ENCODE measurements around the gene RABEP2.
"Not testable (repeated sequence)": the region's sequence is repeated elsewhere in the genome, so short reads cannot be mapped to it uniquely, and the experiment has no call there.

Gene RABEP2

DNA sequence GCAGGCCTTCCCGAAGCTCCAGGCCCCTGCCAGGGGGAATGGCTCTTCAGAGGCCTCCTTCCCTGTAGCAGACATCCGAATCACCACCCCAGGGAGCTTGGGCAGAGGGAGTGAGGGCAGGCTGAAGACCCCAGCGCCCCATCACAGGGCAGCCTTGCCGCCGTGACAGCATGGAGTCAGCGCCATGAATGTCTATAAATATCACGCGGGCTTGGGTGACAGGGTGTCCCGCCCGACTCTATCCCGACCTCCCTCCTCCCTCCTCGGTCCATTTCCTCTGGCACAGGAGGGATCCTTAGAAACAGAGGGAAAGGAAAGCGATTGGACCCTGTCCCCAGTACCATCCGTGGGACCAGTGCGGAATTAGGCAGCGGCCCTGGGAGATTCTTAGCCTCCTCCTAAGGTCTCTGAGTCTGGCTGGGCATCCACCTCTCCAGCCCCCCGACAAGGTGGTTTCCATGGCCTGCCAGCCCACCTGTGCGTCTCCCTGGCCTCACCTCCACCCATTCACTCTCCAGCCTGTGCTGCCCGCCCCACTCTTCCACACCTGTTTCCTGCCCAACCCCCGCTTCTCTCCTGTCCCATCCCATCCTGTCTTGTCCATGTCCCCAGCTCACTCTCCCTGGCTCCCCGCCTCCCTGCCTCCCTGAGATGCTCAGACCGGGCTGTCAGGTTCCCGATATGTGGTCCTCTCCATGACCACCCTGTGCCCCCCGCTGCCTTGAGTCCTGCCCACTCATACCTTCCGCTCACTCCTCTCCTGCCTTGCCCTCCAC, 41.6 kb downstream of the RABEP2 start:
- Mint-ChIP-seq H3K9me3 (no peaks in the 10 kb centered on the region), H3K4me3 (peak overlapping the region; percentile 2), H3K4me1 (peaks cover 17% of the 10 kb centered on the region), H3K27ac (no peak overlapping the region), H3K36me3 (no peaks in the 10 kb centered on the region), H3K27me3 (peaks cover 15% of the 10 kb centered on the region)
- no peak for DNase-seq (ENCODE audit: low spot score in 2 of 2)
- ATAC-seq (ENCODE audit: low read depth): no peak

DNA sequence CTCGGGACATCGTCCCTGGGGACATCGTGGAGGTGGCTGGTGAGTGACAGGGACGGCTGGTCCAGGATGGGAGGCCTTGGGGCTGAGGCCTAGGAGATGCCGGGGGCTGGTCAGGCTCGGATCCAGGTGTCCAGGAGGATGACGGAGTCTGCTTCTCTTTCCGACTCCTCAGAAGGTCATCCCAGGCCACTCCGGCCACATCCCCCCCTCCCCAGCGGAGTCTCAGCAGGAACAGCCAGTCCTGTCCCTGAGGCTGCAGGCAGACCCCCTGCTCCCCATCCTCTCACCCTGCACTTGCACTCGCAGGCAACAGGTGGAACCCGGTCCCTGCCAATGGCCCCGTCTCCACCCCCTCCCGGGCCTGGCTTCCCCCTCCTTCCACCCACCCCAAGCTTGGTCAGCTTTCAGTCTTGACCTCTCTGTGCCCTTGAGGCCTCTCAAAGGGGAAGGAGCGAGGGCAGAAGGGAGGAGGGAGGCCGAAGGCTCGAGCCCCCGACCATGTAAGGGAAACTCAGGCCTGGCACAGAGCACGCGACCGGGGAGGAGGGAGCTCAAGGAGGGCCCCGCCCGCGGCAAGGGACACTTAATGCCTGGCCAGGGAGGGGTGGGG, 42.4 kb downstream of the RABEP2 start:
- DNase-seq (ENCODE audit: low spot score in 2 of 2) (no peak), ATAC-seq (ENCODE audit: low read depth) (no peak)
- no peak overlapping the region for H3K4me3 Mint-ChIP-seq
- no peaks in the 10 kb centered on the region for H3K36me3 Mint-ChIP-seq
- H3K27ac Mint-ChIP-seq: no peak overlapping the region
- peaks cover 19% of the 10 kb centered on the region for H3K4me1 Mint-ChIP-seq
- H3K9me3 Mint-ChIP-seq: no peaks in the 10 kb centered on the region
- H3K27me3 Mint-ChIP-seq: peaks cover 17% of the 10 kb centered on the region

DNA sequence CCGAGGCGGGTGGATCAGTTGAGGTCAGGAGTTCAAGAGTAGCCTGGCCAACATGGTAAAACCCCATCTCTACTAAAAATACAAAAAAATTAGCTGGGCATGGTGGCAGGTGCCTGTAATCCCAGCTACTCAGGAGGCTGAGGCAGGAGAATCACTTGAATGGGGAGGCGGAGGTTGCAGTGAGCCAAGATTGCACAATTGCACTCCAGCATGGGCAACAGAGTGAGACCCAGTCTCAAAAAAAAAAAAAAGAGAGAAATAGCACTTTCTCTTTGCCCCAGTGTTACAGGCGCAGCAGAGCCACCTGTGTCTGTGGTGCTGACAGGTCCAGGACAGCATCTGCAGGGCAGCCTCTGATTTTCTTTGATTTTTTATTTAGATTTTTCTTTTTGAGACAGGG, 43.5 kb downstream of the RABEP2 start:
- Mint-ChIP-seq H3K4me3 (peak overlapping the region; percentile 83), H3K27me3 (peaks cover 17% of the 10 kb centered on the region), H3K4me1 (peaks cover 19% of the 10 kb centered on the region)
- H3K9me3 Mint-ChIP-seq; H3K36me3 Mint-ChIP-seq; DNase-seq (ENCODE audit: low spot score in 2 of 2); H3K27ac Mint-ChIP-seq; ATAC-seq (ENCODE audit: low read depth): not testable (repeated sequence)

DNA sequence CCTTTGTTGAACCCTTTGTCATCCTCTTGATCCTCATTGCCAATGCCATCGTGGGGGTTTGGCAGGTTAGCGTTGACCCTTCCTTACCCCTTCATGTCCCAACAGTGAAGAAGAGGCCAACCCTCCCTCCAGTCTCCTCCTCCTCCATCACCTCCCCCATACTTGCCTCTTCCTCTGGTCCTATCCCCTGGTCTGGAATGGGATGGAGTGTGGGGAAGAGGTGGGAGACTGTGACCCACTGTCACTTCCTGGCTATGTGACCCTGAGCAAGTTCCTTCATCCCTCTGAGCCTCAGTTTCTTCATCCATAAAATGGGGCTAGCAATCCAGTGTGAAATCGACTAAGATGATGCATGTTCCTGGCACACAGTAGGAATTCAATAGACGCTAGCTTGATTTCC, 44.1 kb downstream of the RABEP2 start:
- no peaks in the 10 kb centered on the region for H3K9me3 Mint-ChIP-seq
- peak overlapping the region; percentile 83 for H3K4me3 Mint-ChIP-seq
- no peaks in the 10 kb centered on the region for H3K36me3 Mint-ChIP-seq
- DNase-seq (ENCODE audit: low spot score in 2 of 2) (no peak), ATAC-seq (ENCODE audit: low read depth) (no peak)
- no peak overlapping the region for H3K27ac Mint-ChIP-seq
- peaks cover 17% of the 10 kb centered on the region for H3K27me3 Mint-ChIP-seq
- peaks cover 19% of the 10 kb centered on the region for H3K4me1 Mint-ChIP-seq

DNA sequence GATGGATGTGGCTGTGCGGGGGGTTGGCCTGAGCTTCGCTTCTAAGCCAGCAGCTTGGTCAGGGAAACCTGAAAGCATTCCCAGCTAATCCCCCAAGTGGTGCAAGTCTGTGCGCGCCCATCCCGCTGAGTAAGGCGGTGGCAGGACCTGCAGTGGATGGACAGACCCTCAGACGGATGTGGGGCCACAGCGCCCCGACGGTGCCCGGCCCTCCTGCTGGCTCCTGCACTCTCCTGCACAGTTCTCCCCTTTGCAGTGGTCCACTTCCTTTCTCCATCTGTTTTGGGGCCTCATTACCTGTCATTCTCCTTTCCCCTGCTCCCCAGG, 44.5 kb downstream of the RABEP2 start:
- H3K27me3 Mint-ChIP-seq: peaks cover 17% of the 10 kb centered on the region
- DNase-seq (ENCODE audit: low spot score in 2 of 2) (no peak), ATAC-seq (ENCODE audit: low read depth) (no peak)
- H3K9me3 Mint-ChIP-seq: no peaks in the 10 kb centered on the region
- peaks cover 19% of the 10 kb centered on the region for H3K4me1 Mint-ChIP-seq
- H3K27ac Mint-ChIP-seq: no peak overlapping the region
- H3K36me3 Mint-ChIP-seq: no peaks in the 10 kb centered on the region
- H3K4me3 Mint-ChIP-seq: peak overlapping the region; percentile 83

DNA sequence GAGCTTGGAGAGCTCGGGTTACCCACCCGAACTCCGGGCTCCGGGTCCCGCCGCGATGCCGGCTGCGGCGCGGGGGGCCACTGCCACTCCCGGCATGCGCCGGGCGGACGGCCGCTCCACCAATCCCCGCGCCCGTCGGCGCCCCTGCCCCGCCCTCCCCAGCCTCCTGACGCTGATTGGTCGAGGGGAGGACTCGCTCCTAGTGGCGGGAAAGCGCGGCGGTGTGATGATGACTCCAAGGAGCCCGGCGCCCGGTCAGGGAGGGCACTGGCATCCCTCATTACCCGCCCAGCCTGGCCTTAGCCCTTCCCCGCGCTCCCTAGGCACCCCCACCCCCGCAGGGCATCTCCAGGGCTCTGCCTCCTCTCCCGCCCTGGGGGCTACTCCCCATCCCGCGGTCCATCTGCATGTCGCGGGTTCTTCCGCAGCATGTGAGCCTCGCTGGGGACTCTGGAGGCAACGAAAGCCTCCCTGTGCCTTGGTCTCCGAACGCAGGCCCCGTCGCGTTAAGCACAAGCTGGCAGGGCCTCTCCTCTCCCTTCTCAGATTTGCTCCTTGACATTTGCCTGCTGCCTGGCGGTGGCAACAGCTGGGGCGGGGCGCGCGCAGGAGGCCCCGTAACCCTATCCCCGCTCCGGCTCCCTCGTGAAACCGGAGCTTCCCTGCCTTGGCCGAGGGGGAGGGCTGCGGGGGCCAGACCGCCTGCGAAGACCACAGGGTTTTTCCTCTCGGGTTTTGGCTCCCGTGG, 45.0 kb downstream of the RABEP2 start:
- DNase-seq (ENCODE audit: low spot score in 2 of 2): peak; percentile 64 to 68
- peaks cover 2% of the 10 kb centered on the region for H3K36me3 Mint-ChIP-seq
- no peak overlapping the region for H3K27ac Mint-ChIP-seq
- H3K27me3 Mint-ChIP-seq: peaks cover 17% of the 10 kb centered on the region
- no peaks in the 10 kb centered on the region for H3K9me3 Mint-ChIP-seq
- H3K4me1 Mint-ChIP-seq: peaks cover 19% of the 10 kb centered on the region
- peak; percentile 98 for ATAC-seq (ENCODE audit: low read depth)
- peak overlapping the region; percentile 87 for H3K4me3 Mint-ChIP-seq

DNA sequence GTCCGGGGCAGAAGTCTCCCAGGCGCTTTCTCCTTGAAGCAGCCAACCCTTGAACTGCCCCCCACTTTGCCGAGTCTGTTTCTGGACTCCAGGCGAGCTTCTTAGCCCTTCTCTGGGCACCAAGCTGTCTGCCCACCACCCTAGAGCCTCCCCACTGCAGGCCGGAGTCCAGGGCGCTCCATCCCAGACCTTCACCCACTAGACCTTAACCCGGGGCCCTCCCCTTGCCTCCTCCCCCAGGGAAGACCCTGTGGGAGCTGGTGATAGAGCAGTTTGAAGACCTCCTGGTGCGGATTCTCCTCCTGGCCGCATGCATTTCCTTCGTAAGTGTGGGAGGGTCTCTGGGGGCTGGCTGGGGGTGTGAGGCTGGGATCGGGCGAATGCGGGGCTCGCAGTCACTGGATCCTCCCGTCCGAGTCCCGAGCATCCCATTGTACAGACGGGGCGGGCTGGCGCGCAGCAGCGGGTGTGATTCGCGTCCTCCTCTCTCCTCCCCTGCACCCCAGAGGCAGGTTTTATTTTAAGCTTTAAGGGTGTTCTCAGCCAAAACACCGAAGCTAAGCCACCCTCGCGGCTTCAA, 45.7 kb downstream of the RABEP2 start:
- peak overlapping the region; percentile 87 for H3K4me3 Mint-ChIP-seq
- peaks cover 19% of the 10 kb centered on the region for H3K4me1 Mint-ChIP-seq
- DNase-seq (ENCODE audit: low spot score in 2 of 2) (no peak), ATAC-seq (ENCODE audit: low read depth) (peak; percentile 52)
- no peaks in the 10 kb centered on the region for H3K9me3 Mint-ChIP-seq
- peaks cover 17% of the 10 kb centered on the region for H3K27me3 Mint-ChIP-seq
- peaks cover 2% of the 10 kb centered on the region for H3K36me3 Mint-ChIP-seq
- no peak overlapping the region for H3K27ac Mint-ChIP-seq

DNA sequence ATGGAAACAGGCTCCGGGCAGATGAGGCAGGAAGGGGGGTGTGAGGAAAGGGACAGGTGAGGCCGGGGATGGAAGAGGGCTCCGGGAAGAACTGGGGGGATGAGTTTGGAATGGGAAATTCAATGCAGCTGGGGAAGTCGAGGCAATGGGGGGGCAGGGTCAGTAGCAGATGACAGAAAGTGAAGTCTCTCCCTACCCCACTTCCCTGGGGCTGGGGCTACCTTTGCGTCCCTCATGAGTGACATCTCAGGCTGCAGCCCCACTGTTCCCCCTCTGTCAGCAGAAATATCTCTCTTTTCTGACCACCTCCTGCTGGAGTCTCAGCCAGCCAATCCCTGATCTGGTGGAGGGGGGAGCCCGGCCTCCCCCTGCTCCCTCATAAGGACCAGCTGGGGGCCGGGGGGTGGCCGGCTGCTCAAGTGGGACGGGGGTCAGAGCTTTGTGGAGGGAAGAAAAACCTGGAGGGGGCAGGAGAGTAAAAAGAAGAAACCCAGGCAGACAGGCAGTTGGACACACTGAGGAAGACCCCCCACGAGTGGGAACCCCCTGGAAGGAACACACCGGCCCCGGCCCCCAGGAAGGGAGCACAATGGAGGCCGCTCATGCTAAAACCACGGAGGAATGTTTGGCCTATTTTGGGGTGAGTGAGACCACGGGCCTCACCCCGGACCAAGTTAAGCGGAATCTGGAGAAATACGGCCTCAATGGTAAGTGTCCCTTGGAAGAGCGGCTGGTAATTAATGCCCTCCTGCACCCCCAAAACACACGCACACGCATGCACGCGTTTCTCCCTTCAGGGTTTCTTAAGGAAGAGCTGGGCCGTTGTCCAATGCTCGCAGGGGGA, 46.7 kb downstream of the RABEP2 start, which contains the start of gene ATP2A1:
Gene ATP2A1, plus strand, starts transcription at position 406 of the 844 bp plus-strand sequence. Its CDS starts 184 bp downstream, at position 590.
- ATAC-seq (ENCODE audit: low read depth) (no peak), DNase-seq (ENCODE audit: low spot score in 2 of 2) (no peak)
- H3K27me3 Mint-ChIP-seq: peaks cover 11% of the 10 kb centered on the region
- peaks cover 16% of the 10 kb centered on the region for H3K4me1 Mint-ChIP-seq
- no peaks in the 10 kb centered on the region for H3K9me3 Mint-ChIP-seq
- peak within 1 kb of the TSS; percentile 87 for H3K4me3 Mint-ChIP-seq
- H3K27ac Mint-ChIP-seq: no peak within 1 kb of the TSS
- peaks cover 2% of the 10 kb centered on the region for H3K36me3 Mint-ChIP-seq

DNA sequence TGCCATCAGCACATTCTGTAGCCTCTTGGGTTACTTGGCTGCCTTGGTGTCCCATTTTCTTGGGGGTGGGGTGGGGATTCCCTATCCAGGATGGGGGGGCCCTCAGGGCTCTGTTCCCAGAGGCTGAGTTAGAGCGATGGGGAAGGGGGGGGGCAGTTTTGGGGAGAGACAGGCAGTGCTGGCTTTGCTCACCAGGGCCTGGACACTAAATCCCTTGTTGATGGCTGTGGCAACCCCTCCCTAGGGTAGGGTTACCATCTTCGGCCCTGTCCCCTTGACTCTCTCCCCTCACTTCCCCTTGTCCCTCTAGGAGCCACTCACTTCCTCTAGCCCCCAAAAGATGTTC, 47.4 kb downstream of the RABEP2 start:
- H3K9me3 Mint-ChIP-seq: no peaks in the 10 kb centered on the region
- H3K4me3 Mint-ChIP-seq: peak overlapping the region; percentile 67
- peaks cover 11% of the 10 kb centered on the region for H3K27me3 Mint-ChIP-seq
- DNase-seq (ENCODE audit: low spot score in 2 of 2) (no peak), ATAC-seq (ENCODE audit: low read depth) (no peak)
- H3K4me1 Mint-ChIP-seq: peaks cover 16% of the 10 kb centered on the region
- peaks cover 2% of the 10 kb centered on the region for H3K36me3 Mint-ChIP-seq
- no peak overlapping the region for H3K27ac Mint-ChIP-seq

DNA sequence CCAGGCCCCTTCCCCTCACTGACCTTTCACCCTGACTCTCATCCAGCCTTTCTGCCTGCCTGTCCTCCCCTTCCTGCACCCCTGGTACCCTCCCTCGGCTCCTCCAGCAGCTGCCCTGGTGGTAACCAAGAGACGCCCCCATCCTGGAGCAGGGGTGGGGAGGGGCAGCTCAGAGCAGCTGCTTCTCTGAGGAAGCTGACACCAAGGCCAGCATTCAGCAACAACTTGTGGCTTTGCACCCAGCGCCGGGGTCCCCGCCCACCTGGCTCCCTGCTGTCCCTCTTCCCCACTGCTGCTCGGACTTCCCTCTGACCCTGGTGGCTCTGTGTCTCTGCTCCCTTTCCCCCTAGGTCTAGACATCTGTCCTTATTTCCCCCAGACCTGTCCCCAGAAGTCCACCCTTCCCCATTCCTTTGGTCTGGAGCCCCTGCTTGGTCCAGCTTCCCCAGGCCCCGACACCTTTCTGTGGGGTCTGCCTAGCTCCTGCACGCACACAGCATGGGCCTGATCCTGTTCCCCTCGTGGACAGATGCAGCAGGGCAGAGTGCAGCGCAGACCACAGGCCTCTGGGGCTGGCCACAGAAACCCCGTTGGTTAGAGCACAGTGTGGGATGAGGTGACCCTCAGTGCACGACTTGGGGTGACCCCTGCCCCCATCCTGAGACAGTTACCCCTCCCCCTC, 47.9 kb downstream of the RABEP2 start:
- no peaks in the 10 kb centered on the region for H3K9me3 Mint-ChIP-seq
- peaks cover 9% of the 10 kb centered on the region for H3K27me3 Mint-ChIP-seq
- H3K27ac Mint-ChIP-seq: no peak overlapping the region
- peaks cover 18% of the 10 kb centered on the region for H3K4me1 Mint-ChIP-seq
- ATAC-seq (ENCODE audit: low read depth) (no peak), DNase-seq (ENCODE audit: low spot score in 2 of 2) (no peak)
- H3K4me3 Mint-ChIP-seq: no peak overlapping the region
- peaks cover 2% of the 10 kb centered on the region for H3K36me3 Mint-ChIP-seq

DNA sequence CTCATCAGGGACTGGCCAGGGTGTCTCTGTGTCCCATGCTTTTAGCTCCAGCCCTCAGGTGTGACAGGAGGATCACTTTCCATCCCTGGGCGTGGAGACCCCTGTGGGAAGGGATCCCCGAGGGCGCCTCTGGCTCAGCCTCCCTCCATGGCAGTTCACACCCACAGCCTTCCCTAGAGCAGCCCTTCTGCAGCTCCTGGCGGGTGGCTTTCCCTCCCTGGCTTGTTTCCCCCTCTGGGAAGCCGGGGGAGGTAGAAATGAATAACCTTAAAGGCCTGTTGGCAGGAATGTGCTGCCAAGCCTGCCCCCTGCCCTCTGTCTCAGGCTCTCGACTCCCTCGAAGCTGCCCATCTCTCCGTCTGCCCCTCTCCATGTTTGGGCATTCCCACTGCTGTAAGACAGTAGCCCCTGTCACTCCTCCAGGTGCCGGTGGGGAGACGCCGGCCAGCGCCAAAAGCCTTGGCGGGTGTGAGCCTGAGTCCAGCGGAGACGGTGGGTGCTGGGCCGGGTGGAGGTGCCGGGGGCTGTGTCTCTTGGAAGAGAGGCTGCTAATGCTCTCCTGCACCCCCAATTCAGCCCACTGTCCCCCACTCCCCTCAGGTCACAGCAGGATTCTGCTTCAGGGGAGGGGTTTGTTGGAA, 48.9 kb downstream of the RABEP2 start:
- Mint-ChIP-seq H3K4me1 (peaks cover 16% of the 10 kb centered on the region), H3K36me3 (peaks cover 2% of the 10 kb centered on the region), H3K9me3 (no peaks in the 10 kb centered on the region), H3K27ac (no peak overlapping the region), H3K4me3 (no peak overlapping the region), H3K27me3 (peaks cover 7% of the 10 kb centered on the region)
- ATAC-seq (ENCODE audit: low read depth): no peak
- DNase-seq (ENCODE audit: low spot score in 2 of 2): no peak

DNA sequence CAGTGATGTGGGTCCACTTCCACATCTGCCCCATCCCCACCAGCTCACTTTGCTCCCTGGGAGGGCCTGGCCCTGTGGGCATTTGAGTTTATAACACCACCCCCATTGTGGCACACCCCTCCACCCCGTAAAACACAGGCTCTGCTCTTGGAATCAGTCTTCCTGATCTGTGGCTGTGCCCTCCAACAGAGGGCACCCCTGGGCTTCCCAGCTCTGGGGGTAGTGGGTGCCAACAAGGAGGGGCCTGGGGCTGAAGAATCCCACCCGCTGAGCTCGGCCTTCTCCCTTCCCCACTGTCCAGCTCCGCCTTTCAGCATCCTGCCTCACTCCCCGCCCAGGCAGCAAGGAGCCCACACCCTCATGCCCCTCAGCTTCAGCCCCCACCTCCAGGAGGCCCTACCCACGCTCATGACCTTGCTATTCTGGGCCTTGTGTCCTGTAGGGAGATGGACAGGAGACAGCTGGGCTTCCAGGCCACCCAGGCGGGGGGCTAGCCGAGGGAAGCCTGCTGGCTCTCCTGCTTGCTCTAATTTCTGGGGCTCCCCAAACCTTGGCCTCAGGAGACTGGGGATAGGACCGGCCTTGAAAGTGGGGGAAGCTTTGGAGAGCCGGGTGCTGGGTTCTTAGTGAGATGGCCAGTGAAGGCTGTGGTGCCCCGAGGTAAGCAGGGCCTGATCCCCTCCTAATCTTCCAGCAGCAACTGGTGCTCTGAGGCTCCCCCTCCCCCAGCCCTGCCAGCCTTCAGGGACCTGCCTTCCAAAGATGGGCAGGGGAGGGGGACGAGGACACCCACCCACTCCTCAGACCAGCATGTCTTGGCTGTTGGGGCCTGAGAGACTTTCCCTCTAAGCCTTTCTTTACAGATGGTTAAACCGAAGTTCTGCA, 49.7 kb downstream of the RABEP2 start:
- peaks cover 11% of the 10 kb centered on the region for H3K4me1 Mint-ChIP-seq
- no peaks in the 10 kb centered on the region for H3K9me3 Mint-ChIP-seq
- DNase-seq (ENCODE audit: low spot score in 2 of 2): no peak
- H3K36me3 Mint-ChIP-seq: peaks cover 2% of the 10 kb centered on the region
- H3K27ac Mint-ChIP-seq: no peak overlapping the region
- H3K27me3 Mint-ChIP-seq: peaks cover 2% of the 10 kb centered on the region
- no peak overlapping the region for H3K4me3 Mint-ChIP-seq
- ATAC-seq (ENCODE audit: low read depth): no peak

Measured in memory B cell (primary cell).